WERI-Rb-1 (cell line): ENCODE results near the gene U2AF2.

Experiments
- DNase-seq: peaks from one replicate; pipeline ENCODE4 v3.0.0-alpha.2; 2020
- H3K27ac ChIP-seq: fragments of 250-450 bp; sonication (Bioruptor Pico); 2 replicates; pipeline ENCODE4 v1.5.1; 2020; ENCODE audit warnings: mild to moderate bottlenecking, moderate library complexity
- H3K27me3 ChIP-seq: fragments of 250-450 bp; sonication (Bioruptor Pico); 2 replicates; pipeline ENCODE4 v1.5.1; 2021; ENCODE audit warnings: mild to moderate bottlenecking, low read depth, moderate library complexity; ENCODE audit not compliant: insufficient read depth, severe bottlenecking
- H3K36me3 ChIP-seq: fragments of 250-450 bp; sonication (Bioruptor Pico); 2 replicates; pipeline ENCODE4 v1.5.1; 2020; ENCODE audit warnings: mild to moderate bottlenecking, moderate library complexity
- H3K4me3 ChIP-seq: 2 replicates; pipeline ENCODE4 v1.5.1; 2011; ENCODE audit warnings: low read depth, mild to moderate bottlenecking, control low read depth, low read length
- H3K9me3 ChIP-seq: fragments of 250-450 bp; sonication (Bioruptor Pico); 2 replicates; pipeline ENCODE4 v1.5.1; 2021; ENCODE audit warnings: mild to moderate bottlenecking, moderate library complexity; ENCODE audit not compliant: severe bottlenecking
- CTCF ChIP-seq: IDR thresholded peaks from 2 replicates; pipeline ENCODE4 v1.5.1; 2011; ENCODE audit warnings: low read depth, mild to moderate bottlenecking, control low read depth, inconsistent platforms, low read length

The U2AF2 gene

GRCh38 chr19:55623130-55623529, 31.7 kb upstream of the U2AF2 start:
- Histone ChIP-seq H3K36me3 (peaks cover 10% of the 10 kb centered on the region), H3K9me3 (peaks cover 3% of the 10 kb centered on the region), H3K4me3 (no peak overlapping the region), H3K27ac (no peak overlapping the region), H3K27me3 (no peaks in the 10 kb centered on the region)
- no peak for DNase-seq
- TF ChIP-seq CTCF, result no peak

- H3K36me3 ChIP-seq, result peaks cover 10% of the 10 kb centered on the region
- no peaks in the 10 kb centered on the region for H3K27me3 ChIP-seq
- no peak for TF ChIP-seq CTCF
- H3K27ac ChIP-seq, result peak overlapping the region; percentile 36; the same call in 1 of the 2 replicates
- peak overlapping the region; percentile 2; the same call in 1 of the 2 replicates for H3K4me3 ChIP-seq
- no peak for DNase-seq
- H3K9me3 ChIP-seq, result peaks cover 3% of the 10 kb centered on the region
Observed at GRCh38 chr19:55623561-55623960, 31.3 kb upstream of the U2AF2 start.

- Histone ChIP-seq H3K27me3 (no peaks in the 10 kb centered on the region), H3K9me3 (peaks cover 3% of the 10 kb centered on the region), H3K4me3 (peak within 1 kb of the TSS; percentile 58), H3K36me3 (peaks cover 10% of the 10 kb centered on the region), H3K27ac (peak within 1 kb of the TSS; percentile 91)
- no peak for TF ChIP-seq CTCF
- peak; percentile 90 for DNase-seq
Observed at GRCh38 chr19:55624109-55625003, 30.5 kb upstream of the U2AF2 start, which contains the start of gene ZNF784. Gene ZNF784 (minus strand): TSS chr19:55624566. CDS start chr19:55624561, 5 bp downstream.

GRCh38 chr19:55625004-55625326, 29.9 kb upstream of the U2AF2 start:
- Histone ChIP-seq H3K27ac (peak overlapping the region; percentile 91), H3K4me3 (peak overlapping the region; percentile 58), H3K36me3 (peaks cover 10% of the 10 kb centered on the region), H3K27me3 (no peaks in the 10 kb centered on the region), H3K9me3 (peaks cover 3% of the 10 kb centered on the region)
- DNase-seq, result no peak
- no peak for TF ChIP-seq CTCF

GRCh38 chr19:55626350-55626749, 28.5 kb upstream of the U2AF2 start:
- H3K4me3 ChIP-seq, result no peak overlapping the region
- no peak overlapping the region for H3K27ac ChIP-seq
- DNase-seq, result no peak
- H3K9me3 ChIP-seq, result peaks cover 3% of the 10 kb centered on the region
- no peaks in the 10 kb centered on the region for H3K27me3 ChIP-seq
- TF ChIP-seq CTCF, result no peak
- H3K36me3 ChIP-seq, result peaks cover 3% of the 10 kb centered on the region
